ENCODE results near the gene TBC1D3D.
"Not testable (repeated sequence)": the region's sequence is repeated elsewhere in the genome, so short reads cannot be mapped to it uniquely, and the experiment has no call there.

Gene TBC1D3D

DNA sequence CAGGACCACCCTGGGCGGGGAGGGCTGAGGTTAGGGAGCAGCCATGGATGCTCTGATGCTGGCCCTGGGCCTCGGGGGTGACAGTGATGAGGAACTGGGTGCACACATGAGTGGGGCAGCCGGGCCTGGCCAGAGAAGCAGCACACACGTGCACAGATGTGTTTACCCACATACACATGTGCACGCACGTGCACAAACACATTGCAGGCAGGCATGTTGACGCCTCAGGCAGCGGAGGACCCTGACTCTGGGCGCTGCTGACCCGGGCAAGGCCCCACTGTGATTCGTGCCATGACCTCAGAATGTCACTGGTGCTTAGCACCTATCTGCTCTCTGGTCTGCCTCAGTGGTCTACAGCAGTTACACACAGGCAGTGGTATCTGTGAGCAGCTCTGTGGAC is at the start of gene TBC1D3D:
Gene TBC1D3D (plus strand): TSS at position 301 of the 400 bp plus-strand sequence. CDS start 1,585 bp downstream, outside the sequence.
- not testable (repeated sequence) for DNase-seq

DNA sequence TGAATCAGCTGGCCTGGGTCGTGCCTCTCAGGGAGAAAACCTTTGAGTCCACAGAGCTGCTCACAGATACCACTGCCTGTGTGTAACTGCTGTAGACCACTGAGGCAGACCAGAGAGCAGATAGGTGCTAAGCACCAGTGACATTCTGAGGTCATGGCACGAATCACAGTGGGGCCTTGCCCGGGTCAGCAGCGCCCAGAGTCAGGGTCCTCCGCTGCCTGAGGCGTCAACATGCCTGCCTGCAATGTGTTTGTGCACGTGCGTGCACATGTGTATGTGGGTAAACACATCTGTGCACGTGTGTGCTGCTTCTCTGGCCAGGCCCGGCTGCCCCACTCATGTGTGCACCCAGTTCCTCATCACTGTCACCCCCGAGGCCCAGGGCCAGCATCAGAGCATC is 14.8 kb upstream of the TBC1D3D start, which contains the start of gene TBC1D3L:
Gene TBC1D3L (minus strand): TSS at position 101 of the 400 bp plus-strand sequence. CDS start 1,540 bp downstream, outside the sequence.
- not testable (repeated sequence) for DNase-seq
